ENCODE measurements around the gene COL11A2. TPM values are rescaled to one million over a fixed set of nuclear protein-coding genes. Genes with fewer than 3 reads are reported as not detected.

The COL11A2 gene
- total RNA-seq, 1 donor: 0.63 TPM

DNA sequence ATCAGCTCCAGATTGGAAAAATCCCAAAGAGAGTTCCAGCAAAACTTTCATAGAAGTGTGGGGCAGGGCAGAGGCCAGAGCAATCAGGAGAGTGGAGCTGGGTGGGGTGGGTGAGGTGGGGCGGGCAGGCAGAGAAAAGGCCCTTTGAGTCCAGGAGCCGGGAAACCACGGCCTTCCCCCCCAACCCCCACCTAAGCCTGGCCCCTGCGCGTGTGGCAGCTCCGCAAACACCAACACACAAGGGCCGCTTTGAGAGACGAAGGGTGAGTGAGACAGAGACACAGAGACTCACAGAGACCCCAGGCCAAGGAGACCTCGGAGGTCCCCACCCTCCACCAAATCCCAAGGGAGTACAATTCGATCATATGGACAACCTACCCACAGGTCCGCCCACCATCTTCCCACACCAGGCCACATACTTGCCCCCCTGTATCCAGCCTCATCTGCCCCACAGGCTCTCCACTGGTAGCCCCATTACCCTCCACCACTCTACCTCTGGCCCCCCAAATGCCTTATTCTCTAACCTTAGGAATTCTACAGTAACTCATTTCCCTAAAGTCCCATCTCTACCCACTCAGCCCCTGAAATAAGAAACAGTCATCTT is 1.7 kb downstream of the COL11A2 start:
- Histone ChIP-seq H3K4me1 (ENCODE audit: insufficient read depth, low read length) (peaks cover 13% of the 10 kb centered on the region), H3K4me3 (ENCODE audit: low read length) (no peak overlapping the region), H3K27me3 (ENCODE audit: insufficient read depth, low read length) (peaks cover 24% of the 10 kb centered on the region), H3K9me3 (ENCODE audit: low read depth, low read length) (no peaks in the 10 kb centered on the region)

DNA sequence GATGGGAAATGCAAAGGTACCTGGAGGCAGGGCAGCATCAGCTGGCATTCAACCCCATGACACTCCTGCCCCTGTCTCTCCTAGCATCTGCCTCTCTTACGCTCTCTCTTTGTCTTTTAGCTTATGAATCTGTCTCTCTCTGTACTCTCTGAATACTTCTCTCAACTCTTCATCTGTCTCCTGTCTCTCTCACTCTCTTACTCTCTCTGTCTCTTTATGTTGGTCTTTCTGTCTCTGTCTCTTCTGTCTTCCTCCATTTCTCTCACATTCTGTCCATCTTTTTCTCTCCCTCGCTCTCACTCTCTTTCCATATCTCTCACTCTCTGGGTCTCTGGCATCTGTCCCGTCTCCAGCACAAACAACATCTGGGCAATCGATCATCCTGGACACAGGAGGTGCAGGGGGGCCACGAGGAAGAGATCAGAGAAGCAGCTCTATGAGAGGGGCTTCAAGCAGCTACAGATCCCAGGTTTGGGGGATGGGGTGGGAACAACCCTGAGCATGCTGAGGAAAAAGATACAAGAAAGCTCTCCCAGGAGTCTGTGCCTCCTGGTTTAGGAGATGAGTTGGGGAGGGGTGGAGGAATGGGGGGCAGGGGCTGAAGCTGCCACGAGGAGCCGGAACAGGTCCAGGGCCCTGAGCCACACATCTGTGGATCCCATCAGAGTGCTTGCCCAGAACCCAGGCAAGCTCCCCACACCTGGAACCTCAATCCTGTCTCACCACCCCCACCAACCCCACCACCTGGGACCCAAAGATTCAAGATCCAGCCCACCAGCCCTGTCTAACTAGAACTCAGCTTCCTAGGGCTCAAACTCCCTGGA is 2.4 kb downstream of the COL11A2 start:
- H3K9me3 ChIP-seq (ENCODE audit: low read depth, low read length): no peaks in the 10 kb centered on the region
- peaks cover 13% of the 10 kb centered on the region for H3K4me1 ChIP-seq (ENCODE audit: insufficient read depth, low read length)
- H3K27me3 ChIP-seq (ENCODE audit: insufficient read depth, low read length): peaks cover 24% of the 10 kb centered on the region
- H3K4me3 ChIP-seq (ENCODE audit: low read length): no peak overlapping the region

DNA sequence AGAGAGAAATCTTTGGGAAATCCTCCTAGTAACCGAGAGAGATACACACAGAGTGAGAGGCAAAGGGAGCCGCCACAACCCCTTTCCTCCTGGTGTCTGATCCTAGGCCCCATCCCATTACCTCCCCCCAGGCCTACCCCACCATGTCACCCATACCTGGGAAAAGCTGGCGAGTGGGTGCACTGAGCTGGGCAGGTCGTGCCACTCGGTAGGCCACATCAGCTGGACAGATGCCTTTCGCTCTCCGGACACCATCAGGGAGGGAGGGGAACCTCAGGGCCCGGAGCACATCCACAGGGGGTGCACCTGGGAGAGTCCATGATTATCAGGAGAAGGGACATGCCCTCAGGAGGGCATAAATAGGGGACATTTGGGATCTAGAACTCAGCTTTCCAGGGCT is 3.1 kb downstream of the COL11A2 start:
- Histone ChIP-seq H3K27me3 (ENCODE audit: insufficient read depth, low read length) (peaks cover 24% of the 10 kb centered on the region), H3K9me3 (ENCODE audit: low read depth, low read length) (no peaks in the 10 kb centered on the region), H3K4me1 (ENCODE audit: insufficient read depth, low read length) (peaks cover 13% of the 10 kb centered on the region), H3K4me3 (ENCODE audit: low read length) (no peak overlapping the region)

DNA sequence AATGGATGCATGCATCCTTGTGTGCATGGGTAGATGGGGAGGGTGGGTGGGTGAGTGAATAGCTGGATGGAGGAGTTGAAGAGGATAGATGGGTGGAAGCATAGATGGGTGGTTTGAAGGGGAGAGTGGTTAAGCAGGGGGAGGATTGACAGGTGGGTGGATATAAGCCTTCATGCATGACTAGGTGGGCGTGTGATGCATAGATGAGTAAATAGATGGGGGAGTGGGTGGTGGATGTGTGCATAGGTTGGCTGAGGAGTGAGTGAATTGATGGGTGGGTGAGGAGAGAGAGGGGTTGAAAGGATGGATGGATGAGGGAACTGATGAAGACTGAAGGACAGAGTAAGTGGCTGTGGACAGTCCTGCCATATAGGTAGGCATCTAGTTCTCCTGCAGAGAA is 4.5 kb downstream of the COL11A2 start:
- peaks cover 24% of the 10 kb centered on the region for H3K4me1 ChIP-seq (ENCODE audit: insufficient read depth, low read length)
- no peak overlapping the region for H3K4me3 ChIP-seq (ENCODE audit: low read length)
- no peaks in the 10 kb centered on the region for H3K9me3 ChIP-seq (ENCODE audit: low read depth, low read length)
- H3K27me3 ChIP-seq (ENCODE audit: insufficient read depth, low read length): peaks cover 24% of the 10 kb centered on the region

DNA sequence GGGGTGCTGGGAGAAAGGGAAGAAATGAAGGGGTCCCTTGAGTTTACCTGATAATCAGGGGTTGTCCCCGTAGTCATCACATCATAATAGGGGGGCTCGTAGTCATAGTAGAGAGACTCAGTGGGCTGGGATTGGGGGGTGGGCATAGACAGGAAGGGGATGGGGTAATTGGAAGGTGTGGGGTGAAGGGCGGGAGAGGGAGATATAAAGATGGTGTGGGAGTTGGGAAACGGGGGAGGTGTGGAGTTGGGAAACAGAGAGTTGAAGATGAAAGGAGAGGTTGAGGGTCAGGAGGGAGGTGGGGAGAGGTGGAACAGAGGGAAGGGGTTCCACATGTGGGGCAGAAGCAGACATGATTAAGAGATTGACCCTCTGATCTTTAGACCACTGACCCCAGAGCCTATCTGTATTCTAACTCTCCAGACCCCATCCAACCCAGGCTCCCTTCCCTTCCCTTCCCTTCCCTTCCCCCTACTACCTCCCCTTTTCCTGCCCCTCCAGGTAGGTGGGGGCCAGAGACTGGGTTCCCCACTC is 6.5 kb downstream of the COL11A2 start:
- Histone ChIP-seq H3K4me3 (ENCODE audit: low read length) (no peak overlapping the region), H3K27me3 (ENCODE audit: insufficient read depth, low read length) (peaks cover 9% of the 10 kb centered on the region), H3K9me3 (ENCODE audit: low read depth, low read length) (no peaks in the 10 kb centered on the region), H3K4me1 (ENCODE audit: insufficient read depth, low read length) (peaks cover 14% of the 10 kb centered on the region)

DNA sequence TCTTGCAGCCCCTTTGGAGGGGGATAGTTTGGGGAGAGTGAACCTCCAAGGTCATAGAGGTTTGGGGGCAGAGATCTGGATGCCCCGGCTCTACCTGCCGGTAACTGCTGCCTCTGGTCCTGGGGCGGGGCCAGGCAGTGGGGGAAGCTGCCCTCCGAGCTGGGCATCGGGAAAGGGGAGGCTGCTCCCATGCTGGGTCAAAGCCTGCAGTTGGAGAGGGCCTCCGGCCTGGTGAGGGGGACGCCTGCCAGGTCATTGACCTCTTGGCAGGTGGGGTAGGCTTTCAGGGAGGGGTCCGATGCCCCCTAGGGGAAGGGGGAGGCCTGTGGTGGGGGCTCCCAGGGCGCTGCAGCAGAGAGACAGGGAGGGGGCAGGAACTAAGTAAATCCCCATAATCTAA is 7.1 kb downstream of the COL11A2 start:
- H3K9me3 ChIP-seq (ENCODE audit: low read depth, low read length): no peaks in the 10 kb centered on the region
- peaks cover 7% of the 10 kb centered on the region for H3K27me3 ChIP-seq (ENCODE audit: insufficient read depth, low read length)
- peaks cover 14% of the 10 kb centered on the region for H3K4me1 ChIP-seq (ENCODE audit: insufficient read depth, low read length)
- H3K4me3 ChIP-seq (ENCODE audit: low read length): no peak overlapping the region

DNA sequence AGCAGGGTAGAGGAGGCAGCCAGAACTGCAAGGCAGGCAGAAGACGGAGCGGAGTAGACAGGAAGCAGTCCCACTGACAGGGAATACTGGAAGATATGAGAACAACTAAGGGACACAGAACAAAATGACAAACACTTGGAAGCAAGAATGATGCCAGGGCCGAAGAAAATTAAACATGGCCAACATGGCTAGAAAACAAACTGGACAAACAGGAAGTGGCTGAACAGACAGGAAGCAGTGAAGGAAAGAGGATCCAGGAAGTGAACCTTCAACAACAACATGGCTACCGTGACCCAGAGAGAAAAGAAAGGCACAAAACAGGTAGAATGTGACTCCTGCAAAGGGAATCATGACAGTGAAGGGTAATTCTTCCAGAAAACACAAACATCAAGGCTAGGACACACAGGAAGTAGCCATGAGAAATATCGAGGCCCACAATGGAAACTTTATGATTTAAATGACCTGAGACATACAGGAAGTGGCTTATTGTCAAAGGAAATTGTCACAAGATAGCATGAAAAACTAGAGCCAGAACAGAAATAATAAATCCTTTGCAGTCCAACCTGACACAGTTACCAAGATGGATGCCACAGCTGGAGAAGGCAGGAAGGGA is 9.1 kb downstream of the COL11A2 start:
- peaks cover 14% of the 10 kb centered on the region for H3K4me1 ChIP-seq (ENCODE audit: insufficient read depth, low read length)
- H3K4me3 ChIP-seq (ENCODE audit: low read length): no peak overlapping the region
- H3K9me3 ChIP-seq (ENCODE audit: low read depth, low read length): no peaks in the 10 kb centered on the region
- H3K27me3 ChIP-seq (ENCODE audit: insufficient read depth, low read length): peaks cover 7% of the 10 kb centered on the region

DNA sequence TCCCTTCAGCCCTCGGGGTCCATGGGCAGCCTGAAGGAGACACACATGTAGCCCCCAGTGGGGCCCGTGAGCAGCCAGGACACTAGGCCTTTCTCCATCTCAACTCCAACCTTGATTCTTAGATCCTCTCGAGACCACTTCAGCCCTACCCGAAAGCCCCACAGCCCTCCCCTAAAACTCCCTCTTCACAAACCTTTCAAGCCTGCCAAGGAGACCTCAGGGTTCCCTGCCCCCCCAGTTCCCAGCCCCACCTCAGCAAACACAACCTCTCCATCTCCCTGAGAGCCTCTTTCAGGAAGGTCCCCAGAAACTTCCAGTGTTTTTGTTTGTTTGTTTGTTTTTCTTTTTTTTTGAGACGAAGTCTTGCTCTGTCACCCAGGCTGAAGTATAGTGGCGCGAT is 11.1 kb downstream of the COL11A2 start:
- Histone ChIP-seq H3K9me3 (ENCODE audit: low read depth, low read length) (no peaks in the 10 kb centered on the region), H3K4me1 (ENCODE audit: insufficient read depth, low read length) (peaks cover 14% of the 10 kb centered on the region), H3K27me3 (ENCODE audit: insufficient read depth, low read length) (no peaks in the 10 kb centered on the region), H3K4me3 (ENCODE audit: low read length) (no peak overlapping the region)

DNA sequence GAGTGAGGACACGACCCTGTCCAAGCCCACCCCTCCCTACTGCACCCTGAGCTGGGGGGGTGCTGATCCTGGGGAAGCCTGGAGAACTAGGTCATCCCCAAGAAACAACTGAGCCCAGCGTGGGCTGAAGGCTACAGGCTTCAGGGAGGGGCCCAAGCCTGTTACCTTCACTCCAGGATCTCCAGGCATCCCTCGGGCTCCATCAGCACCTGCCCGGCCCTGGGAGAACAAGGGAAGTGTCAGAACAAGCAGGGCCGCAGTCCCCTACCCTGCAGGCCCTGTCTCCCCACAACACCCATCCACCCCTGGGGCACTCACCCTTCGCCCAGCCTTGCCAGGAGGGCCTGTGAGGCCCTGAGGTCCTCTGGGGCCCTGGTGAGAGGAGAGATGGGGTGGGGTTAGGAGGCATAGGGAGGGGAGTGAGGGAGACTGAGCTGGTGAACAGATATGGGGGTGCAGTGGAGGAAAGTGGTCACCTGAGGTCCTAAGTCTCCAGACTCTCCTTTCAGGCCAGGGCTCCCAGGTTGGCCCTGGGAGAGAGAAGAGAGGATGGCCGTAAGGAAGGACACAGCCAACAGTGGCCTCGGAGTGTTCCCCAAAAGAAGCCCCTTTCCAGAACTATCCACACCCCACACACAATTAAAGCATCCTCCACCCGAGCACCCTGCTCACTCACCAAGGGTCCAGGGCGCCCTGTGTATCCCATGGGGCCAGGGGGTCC is 13.4 kb downstream of the COL11A2 start:
- no peaks in the 10 kb centered on the region for H3K27me3 ChIP-seq (ENCODE audit: insufficient read depth, low read length)
- H3K4me3 ChIP-seq (ENCODE audit: low read length): no peak overlapping the region
- H3K9me3 ChIP-seq (ENCODE audit: low read depth, low read length): no peaks in the 10 kb centered on the region
- H3K4me1 ChIP-seq (ENCODE audit: insufficient read depth, low read length): peaks cover 11% of the 10 kb centered on the region

DNA sequence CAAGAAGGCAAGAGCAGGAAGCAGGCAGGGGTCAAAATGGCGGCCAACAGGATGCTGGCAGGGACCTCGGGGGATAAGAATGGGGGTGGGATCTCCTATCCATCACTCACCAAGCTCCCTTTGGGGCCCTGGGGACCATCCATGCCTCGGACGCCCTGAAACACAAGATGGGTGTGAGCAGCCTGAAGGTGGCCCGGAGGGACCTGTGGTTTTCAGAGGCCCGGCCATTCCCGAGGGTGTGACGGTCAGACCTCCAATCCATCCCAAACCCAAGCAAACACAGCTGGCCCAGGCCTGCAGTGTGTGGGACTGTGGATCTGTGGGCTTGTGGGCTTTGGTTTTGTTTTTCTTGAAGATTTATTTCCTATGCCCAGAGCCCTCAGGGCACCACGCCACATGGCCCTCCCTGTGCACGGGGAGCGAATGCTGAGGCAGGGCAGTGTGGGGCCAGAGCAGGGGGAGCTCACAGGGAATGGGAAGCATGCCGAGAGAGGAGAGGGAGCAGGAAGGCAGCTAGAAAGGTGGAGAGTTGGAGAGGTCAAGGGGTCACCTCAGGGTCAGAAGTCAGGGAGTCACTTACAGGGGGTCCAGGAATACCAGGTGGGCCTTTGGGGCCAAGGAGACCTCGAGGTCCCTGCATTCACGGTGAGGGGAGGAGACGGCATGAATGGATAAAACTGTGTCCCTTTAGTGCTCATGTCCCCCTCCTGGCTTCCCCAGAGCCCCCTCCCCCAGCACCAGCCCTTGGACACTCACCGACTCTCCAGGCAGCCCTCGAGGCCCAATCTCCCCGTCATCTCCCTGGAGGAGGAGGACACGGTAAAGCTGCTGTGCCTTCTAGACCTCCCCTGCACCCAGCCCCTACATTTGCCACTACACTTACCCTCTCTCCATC is 14.5 kb downstream of the COL11A2 start:
- peaks cover under 1% of the 10 kb centered on the region for H3K4me1 ChIP-seq (ENCODE audit: insufficient read depth, low read length)
- no peak overlapping the region for H3K4me3 ChIP-seq (ENCODE audit: low read length)
- H3K27me3 ChIP-seq (ENCODE audit: insufficient read depth, low read length): no peaks in the 10 kb centered on the region
- no peaks in the 10 kb centered on the region for H3K9me3 ChIP-seq (ENCODE audit: low read depth, low read length)

DNA sequence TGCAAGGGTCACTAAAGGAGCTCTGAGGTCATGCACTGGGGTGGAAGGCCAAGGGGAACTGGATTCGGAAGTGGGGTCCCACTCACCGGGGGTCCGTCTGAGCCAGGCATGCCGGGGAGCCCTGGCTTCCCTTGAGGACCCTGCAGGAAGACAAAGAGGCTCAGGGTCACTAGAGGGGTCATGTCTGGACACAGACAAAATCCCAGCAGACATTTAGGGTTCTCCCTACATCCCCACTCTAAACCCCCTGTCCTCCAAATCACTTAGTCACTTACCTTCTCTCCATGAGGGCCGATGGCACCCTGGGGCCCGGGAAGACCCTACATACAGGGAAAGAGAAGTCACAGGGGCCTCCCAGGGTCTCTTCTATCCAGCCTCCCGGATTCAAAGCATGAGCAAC is 15.4 kb downstream of the COL11A2 start:
- H3K27me3 ChIP-seq (ENCODE audit: insufficient read depth, low read length): no peaks in the 10 kb centered on the region
- no peaks in the 10 kb centered on the region for H3K9me3 ChIP-seq (ENCODE audit: low read depth, low read length)
- no peak overlapping the region for H3K4me3 ChIP-seq (ENCODE audit: low read length)
- no peaks in the 10 kb centered on the region for H3K4me1 ChIP-seq (ENCODE audit: insufficient read depth, low read length)

DNA sequence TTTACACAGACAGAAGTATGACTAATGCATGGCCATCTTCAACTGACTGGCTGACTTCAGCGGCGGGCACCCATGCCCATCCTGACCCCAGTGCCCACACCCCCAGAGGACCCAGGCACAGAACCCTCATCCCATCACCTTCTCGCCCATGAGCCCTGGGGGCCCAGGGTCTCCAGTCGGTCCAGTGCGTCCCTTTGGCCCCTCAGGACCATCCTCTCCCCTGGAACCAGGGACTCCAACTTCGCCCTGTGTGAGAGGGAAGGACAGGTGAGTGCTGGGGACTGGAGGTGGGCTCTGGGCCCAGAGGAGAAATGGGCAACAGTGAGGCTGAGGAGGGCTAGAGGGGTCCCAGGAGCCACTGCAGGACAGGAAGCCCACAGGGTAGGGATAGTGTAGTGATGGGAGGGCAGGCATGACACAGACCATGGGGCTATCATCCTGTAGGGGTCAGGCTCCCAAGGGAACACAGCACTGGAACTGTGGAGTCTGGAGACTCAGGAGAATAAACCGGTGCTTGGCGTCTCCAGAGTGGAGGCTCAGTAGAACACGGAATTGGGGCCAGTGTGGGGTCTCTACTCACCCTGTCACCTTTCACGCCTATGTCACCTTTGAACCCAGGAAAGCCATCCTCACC is 16.7 kb downstream of the COL11A2 start:
- Histone ChIP-seq H3K9me3 (ENCODE audit: low read depth, low read length) (no peaks in the 10 kb centered on the region), H3K27me3 (ENCODE audit: insufficient read depth, low read length) (no peaks in the 10 kb centered on the region), H3K4me1 (ENCODE audit: insufficient read depth, low read length) (no peaks in the 10 kb centered on the region), H3K4me3 (ENCODE audit: low read length) (no peak overlapping the region)

DNA sequence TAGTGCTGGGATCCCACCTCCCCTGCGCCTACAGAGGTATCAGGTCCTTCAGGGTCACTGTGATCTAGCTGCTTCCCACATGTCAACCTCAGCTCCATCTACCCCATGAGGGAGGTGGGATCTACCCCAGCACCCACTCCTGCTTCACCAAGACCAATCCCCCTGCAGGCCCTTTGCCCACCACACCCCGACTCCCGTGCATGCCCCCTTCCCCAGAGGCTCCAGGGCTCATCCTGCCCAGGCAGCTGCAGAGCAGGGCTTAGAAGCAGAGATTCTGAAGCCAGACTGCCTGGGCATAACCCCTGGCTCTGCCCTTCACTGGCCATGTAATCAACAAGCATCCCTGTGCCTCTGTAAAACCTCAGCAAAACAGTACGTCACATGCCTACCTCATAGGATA is 17.5 kb downstream of the COL11A2 start:
- Histone ChIP-seq H3K27me3 (ENCODE audit: insufficient read depth, low read length) (no peaks in the 10 kb centered on the region), H3K9me3 (ENCODE audit: low read depth, low read length) (no peaks in the 10 kb centered on the region), H3K4me3 (ENCODE audit: low read length) (no peak overlapping the region), H3K4me1 (ENCODE audit: insufficient read depth, low read length) (no peaks in the 10 kb centered on the region)
